Sigmoid colon (tissue), 4 donors: Measurements from ENCODE around the gene CASP2.

Experiments
- CTCF ChIP-seq, 4 experiments: fragments of 450-650 bp in 3 of 4; fragments of 200-600 bp in 1 of 4; IDR thresholded peaks; one replicate each; pipeline ENCODE4 v1.5.1; 2016 to 2019; ENCODE audit warnings: antibody characterized with exemption in 4 of 4, mild to moderate bottlenecking in 3 of 4, moderate library complexity in 2 of 4
- POLR2AphosphoS5 ChIP-seq, 4 donors: sonication (generic); formaldehyde crosslinking; IDR thresholded peaks; one replicate each; pipeline ENCODE4 v1.6.1; 2017; ENCODE audit warnings: antibody characterized with exemption in 4 of 4

DNA sequence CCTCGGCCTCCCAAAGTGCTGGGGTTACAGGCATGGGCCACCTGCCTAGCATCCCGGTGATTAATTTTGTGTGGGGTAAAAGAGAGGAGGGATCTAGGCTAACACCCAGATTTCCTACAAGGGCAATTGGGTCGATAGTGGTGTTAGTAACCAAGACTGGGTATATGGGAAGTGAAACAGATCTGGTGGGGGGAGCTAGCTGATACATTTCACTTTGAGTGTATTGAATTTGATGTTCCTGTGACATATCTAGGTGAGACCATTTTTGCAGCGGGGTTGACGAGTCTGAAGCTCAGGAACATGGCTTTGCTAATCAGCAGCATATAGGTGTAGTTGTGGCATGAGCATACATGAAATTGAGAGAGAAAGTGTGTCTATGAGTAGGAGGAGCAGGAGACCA is 39.8 kb downstream of the CASP2 start:
- TF ChIP-seq CTCF (IDR thresholded peaks at IDR 0.05) (no peak), POLR2AphosphoS5 (IDR thresholded peaks at IDR 0.05) (no peak)
